Adrenal gland (tissue), 12 donors: ENCODE results near the gene TPI1. TPM values are rescaled to one million over a fixed set of nuclear protein-coding genes. Genes with fewer than 3 reads are reported as not detected.
"Not testable (repeated sequence)": the region's sequence is repeated elsewhere in the genome, so short reads cannot be mapped to it uniquely, and the experiment has no call there.

ENCODE experiments used
- DNase-seq, 7 donors: peaks; one replicate each; pipeline ENCODE4 v3.0.0-alpha.2; 2019 to 2020
- H3K27ac ChIP-seq, 5 donors: fragments of 200-600 bp; sonication (generic) in 4 of 5; 1 replicate in 3 of 5; 2 replicates in 2 of 5; pipeline versions ENCODE4 v1.5.1 to v1.8.0; 2016 to 2020; ENCODE audit warnings: mild to moderate bottlenecking in 1 of 5
- H3K27me3 ChIP-seq: fragments of 200-600 bp; 2 replicates; pipeline ENCODE4 v1.8.0; 2021
- H3K36me3 ChIP-seq, 2 donors: fragments of 200-600 bp; replicated peaks in 1 of 2; 1 replicate in 1 of 2; 2 replicates in 1 of 2; pipeline versions ENCODE4 v1.5.1 to v1.8.0; 2018 to 2022
- H3K4me1 ChIP-seq, 2 donors: fragments of 200-600 bp; replicated peaks in 1 of 2; 1 replicate in 1 of 2; 2 replicates in 1 of 2; pipeline versions ENCODE4 v1.5.1 to v1.8.0; 2018 to 2021
- H3K4me3 ChIP-seq, 4 donors: fragments of 200-600 bp; sonication (generic) in 3 of 4; one replicate each; pipeline ENCODE4 v1.5.1; 2016 to 2018
- H3K9me3 ChIP-seq, 3 donors: fragments of 200-600 bp; sonication (generic) in 1 of 3; replicated peaks in 1 of 3; 1 replicate in 2 of 3; 2 replicates in 1 of 3; pipeline versions ENCODE4 v1.5.1 to v1.8.0; 2016 to 2021
- POLR2A ChIP-seq, 2 donors: fragments of 450-650 bp; IDR thresholded peaks; one replicate each; pipeline ENCODE4 v1.6.1; 2017; ENCODE audit warnings: antibody characterized with exemption in 2 of 2, mild to moderate bottlenecking in 2 of 2, moderate library complexity in 1 of 2
- WGBS, 4 donors: extraction: QIAGEN DNeasy Blood & Tissue Kit in 2 of 4; methylation state at CpG; one replicate each; pipeline versions ENCODE4 v1.1.5 to v1.1.7; 2013 to 2017; 5-methylcytosine and 5-hydroxymethylcytosine counted together
- intact Hi-C, 2 donors: fragments of 100-400 bp; cut with DNase I; formaldehyde crosslinking; loops; one replicate each; pipeline versions ENCODE4 v1.14.1 to v1.15.0; 2022 to 2023
- polyA plus RNA-seq, 3 donors: library from polyadenylated mRNA; stranded (reverse); fragments of 200-250 nt in 2 of 3; fragments of 350-450 nt in 1 of 3; fragmentation: Illumina TruSeq in 1 of 3; extraction: RNeasy Lipid Tissue Mini Kit (QIAGEN cat#74804) in 1 of 3; gene quantifications; one replicate each; pipeline ENCODE4 v1.2.3, GENCODE V29; 2013 to 2014
- total RNA-seq, 9 donors: library from RNA; depleted of rRNA in 4 of 9; stranded (reverse); fragments of >200 nt in 4 of 9; fragments of 120-200 nt in 1 of 9; fragmentation: NEBNext Ultra II Directional in 1 of 9; extraction: Animal tissue kit (Norgen Biotek cat#: 25700) in 1 of 9; gene quantifications; one replicate each; pipeline versions ENCODE4 v1.1.0 to v1.2.4, GENCODE V29; 2013 to 2023
- TF ChIP-seq, protein P1 (sequence below), 6 experiments: fragments of 450-650 bp in 4 of 6; fragments of 200-600 bp in 2 of 6; sonication (generic) in 1 of 6; IDR thresholded peaks; 1 replicate in 5 of 6; 2 replicates in 1 of 6; pipeline versions ENCODE4 v1.5.1 to v1.8.0; 2016 to 2021; ENCODE audit warnings: antibody characterized with exemption in 6 of 6, mild to moderate bottlenecking in 2 of 6, moderate library complexity in 1 of 6
- donor health status: healthy with polysubstance abuse.
- donor health status: Bipolar disorder and iron deficiency.
- donor health status: DM: yes; HTN: yes; CAD: no.
- donor health status: DM: no; HTN: no; CAD: no.
- donor health status: DM: no; HTN: no; CAD: no.
- donor health status: DM: yes; HTN: yes; CAD: no.

The TPI1 gene
- total and polyA plus RNA-seq, 12 donors = 241 to 2,322 (median 783) TPM

DNA sequence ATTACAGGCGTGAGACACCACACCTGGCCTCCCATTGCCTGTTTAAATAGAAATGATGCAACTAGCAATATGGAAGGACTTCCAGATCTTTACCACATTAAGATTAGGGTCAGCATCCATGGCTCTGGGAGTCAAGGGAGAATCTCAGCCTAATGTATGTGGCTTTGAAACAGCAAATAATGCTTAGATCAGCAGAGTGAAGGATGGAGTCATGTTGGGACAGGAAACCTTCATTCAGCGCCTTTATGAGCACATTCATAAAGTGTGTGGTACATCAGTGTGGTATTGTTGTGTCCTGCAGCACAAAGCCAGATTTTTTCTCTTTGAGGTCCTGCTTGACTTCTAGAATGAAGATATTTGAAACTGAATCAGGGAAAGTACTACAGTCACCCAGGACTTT is 21.0 kb downstream of the TPI1 start:
- WGBS, 4 donors = 83 to 93% (median 91%) methylated on average over 2 of the region's 2 CpGs
- Histone ChIP-seq H3K36me3 (peaks cover 0 to 5% of the 10 kb centered on the region in 2 donors), H3K27me3 (no peaks in the 10 kb centered on the region), H3K9me3 (no peaks in the 10 kb centered on the region), H3K27ac (no peak overlapping the region), H3K4me1 (peaks cover 5 to 16% of the 10 kb centered on the region in 2 donors), H3K4me3 (no peak overlapping the region)
- no peak for DNase-seq
- intact Hi-C loops = no loop called here
- TF ChIP-seq, protein P1, sequence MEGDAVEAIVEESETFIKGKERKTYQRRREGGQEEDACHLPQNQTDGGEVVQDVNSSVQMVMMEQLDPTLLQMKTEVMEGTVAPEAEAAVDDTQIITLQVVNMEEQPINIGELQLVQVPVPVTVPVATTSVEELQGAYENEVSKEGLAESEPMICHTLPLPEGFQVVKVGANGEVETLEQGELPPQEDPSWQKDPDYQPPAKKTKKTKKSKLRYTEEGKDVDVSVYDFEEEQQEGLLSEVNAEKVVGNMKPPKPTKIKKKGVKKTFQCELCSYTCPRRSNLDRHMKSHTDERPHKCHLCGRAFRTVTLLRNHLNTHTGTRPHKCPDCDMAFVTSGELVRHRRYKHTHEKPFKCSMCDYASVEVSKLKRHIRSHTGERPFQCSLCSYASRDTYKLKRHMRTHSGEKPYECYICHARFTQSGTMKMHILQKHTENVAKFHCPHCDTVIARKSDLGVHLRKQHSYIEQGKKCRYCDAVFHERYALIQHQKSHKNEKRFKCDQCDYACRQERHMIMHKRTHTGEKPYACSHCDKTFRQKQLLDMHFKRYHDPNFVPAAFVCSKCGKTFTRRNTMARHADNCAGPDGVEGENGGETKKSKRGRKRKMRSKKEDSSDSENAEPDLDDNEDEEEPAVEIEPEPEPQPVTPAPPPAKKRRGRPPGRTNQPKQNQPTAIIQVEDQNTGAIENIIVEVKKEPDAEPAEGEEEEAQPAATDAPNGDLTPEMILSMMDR (IDR thresholded peaks at IDR 0.05) = no peak
- TF ChIP-seq POLR2A (IDR thresholded peaks at IDR 0.05) = no peak

DNA sequence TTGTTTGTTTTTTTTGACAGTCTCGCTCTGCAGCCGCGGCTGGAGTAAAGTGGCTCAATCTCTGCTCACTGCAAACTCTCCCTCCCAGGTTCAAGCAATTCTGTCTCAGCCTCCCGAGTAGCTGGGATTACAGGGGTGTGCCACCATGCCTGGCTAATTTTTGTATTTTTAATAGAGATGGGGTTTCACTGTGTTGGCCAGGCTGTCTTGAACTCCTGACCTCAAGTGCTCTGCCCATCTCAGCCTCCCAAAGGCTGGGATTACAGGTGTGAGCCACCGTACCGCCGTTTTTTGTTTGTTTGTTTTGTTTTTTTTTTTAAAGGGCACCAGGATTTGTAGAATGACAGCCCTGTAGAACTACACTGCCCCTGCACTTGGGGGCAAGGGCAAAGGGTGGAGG is 21.5 kb downstream of the TPI1 start:
- H3K27me3 ChIP-seq, H3K4me3 ChIP-seq, H3K9me3 ChIP-seq, H3K36me3 ChIP-seq, intact Hi-C loops, H3K27ac ChIP-seq: not testable (repeated sequence)
- peak in 1 of 7 donors; percentile 3 for DNase-seq
- H3K4me1 ChIP-seq = peaks cover 5 to 16% of the 10 kb centered on the region in 2 donors
- WGBS, 4 donors = 85 to 92% (median 87%) methylated on average over 7 of the region's 7 CpGs

GRCh38 chr12:6889775-6890573 is 22.6 kb downstream of the TPI1 start:
- Histone ChIP-seq H3K4me1 (peaks cover 5 to 16% of the 10 kb centered on the region in 2 donors), H3K27ac (peak overlapping the region in 4 of 5 donors; percentile 61 to 94 (median 81))
- peak in 1 of 7 donors; percentile 16 for DNase-seq
- 90 to 94% (median 94%) methylated on average over 21 of the region's 21 CpGs for WGBS, 4 donors
- H3K9me3 ChIP-seq, H3K27me3 ChIP-seq, H3K36me3 ChIP-seq, H3K4me3 ChIP-seq, intact Hi-C loops: not testable (repeated sequence)

GRCh38 chr12:6890789-6891645 is 23.7 kb downstream of the TPI1 start:
- Histone ChIP-seq H3K36me3 (no peaks in the 10 kb centered on the region), H3K27ac (peak overlapping the region; percentile 78 to 94 (median 86)), H3K4me1 (peaks cover 5 to 16% of the 10 kb centered on the region in 2 donors), H3K4me3 (peak overlapping the region in 3 of 4 donors; percentile 22 to 56 (median 44)), H3K9me3 (no peaks in the 10 kb centered on the region), H3K27me3 (no peaks in the 10 kb centered on the region)
- intact Hi-C loops = no loop called here
- DNase-seq = peak; percentile 97 to 99 (median 98)
- TF ChIP-seq POLR2A (IDR thresholded peaks at IDR 0.05) = peak; percentile 20 to 82
- TF ChIP-seq, protein P1 (IDR thresholded peaks at IDR 0.05) = peak; percentile 58 to 93 (median 82)
- WGBS, 4 donors = 1 to 6% (median 2%) methylated on average over 24 to 68 of the region's 68 CpGs

- TF ChIP-seq, protein P1 (IDR thresholded peaks at IDR 0.05) = no peak
- no peak for TF ChIP-seq POLR2A (IDR thresholded peaks at IDR 0.05)
- intact Hi-C loops = no loop called here
Measured at GRCh38 chr12:6891646-6892001, 24.3 kb downstream of the TPI1 start.

DNA sequence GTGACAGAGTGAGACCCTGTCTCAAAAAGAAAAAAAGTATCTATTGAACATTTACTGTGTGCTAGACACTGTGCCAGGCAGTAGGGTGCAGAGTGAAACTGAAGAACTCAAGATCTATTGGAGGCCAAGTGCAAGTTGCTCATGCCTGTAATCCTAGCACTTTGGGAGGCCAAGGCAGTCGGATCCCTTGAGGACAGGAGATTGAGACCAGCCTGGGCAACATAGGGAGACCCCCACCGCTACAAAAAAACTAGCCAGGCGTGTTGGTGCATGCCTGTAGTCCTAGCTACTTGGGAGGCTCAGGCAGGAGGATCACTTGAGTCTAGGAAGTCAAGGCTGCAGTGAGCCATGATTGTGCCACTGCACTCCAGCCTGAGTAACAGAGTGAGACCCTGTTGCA is 25.4 kb downstream of the TPI1 start:
- intact Hi-C loops, H3K4me3 ChIP-seq, H3K27ac ChIP-seq, H3K27me3 ChIP-seq, H3K36me3 ChIP-seq, H3K9me3 ChIP-seq: not testable (repeated sequence)
- DNase-seq = peak in 1 of 7 donors; percentile 11
- WGBS, 4 donors = 82 to 93% (median 87%) methylated on average over 3 of the region's 3 CpGs
- peaks cover 5 to 16% of the 10 kb centered on the region in 2 donors for H3K4me1 ChIP-seq

More at GRCh38 chr12:6891646-6892001, 24.3 kb downstream of the TPI1 start:
- DNase-seq = peak in 1 of 7 donors; percentile 16
- peaks cover 5 to 16% of the 10 kb centered on the region in 2 donors for H3K4me1 ChIP-seq
- H3K27me3 ChIP-seq = no peaks in the 10 kb centered on the region
- H3K4me3 ChIP-seq = peak overlapping the region in 3 of 4 donors; percentile 22 to 56 (median 37)
- H3K27ac ChIP-seq = peak overlapping the region; percentile 78 to 94 (median 84)
- WGBS, 4 donors = 84 to 87% (median 85%) methylated on average over 5 of the region's 5 CpGs
- no peaks in the 10 kb centered on the region for H3K36me3 ChIP-seq
- H3K9me3 ChIP-seq = no peaks in the 10 kb centered on the region
